KOPT-K1 (cell line): Measurements from ENCODE around the gene TCF20.

Experiments used
- H3K27ac ChIP-seq: fragments of 200-600 bp; sonication (generic); 2 replicates; pipeline ENCODE4 v1.5.1; 2016; ENCODE audit warnings: antibody characterized with exemption, mild to moderate bottlenecking, low read depth, low read length; ENCODE audit not compliant: poor library complexity, severe bottlenecking
- H3K36me3 ChIP-seq: fragments of 200-600 bp; sonication (generic); 2 replicates; pipeline ENCODE4 v1.5.1; 2017; ENCODE audit warnings: antibody characterized with exemption, mild to moderate bottlenecking, low read length, moderate library complexity; ENCODE audit not compliant: insufficient read depth
- H3K9me3 ChIP-seq: fragments of 200-600 bp; sonication (generic); 2 replicates; pipeline ENCODE4 v1.5.1; 2017; ENCODE audit warnings: antibody characterized with exemption, low read length, mild to moderate bottlenecking; ENCODE audit not compliant: insufficient read depth, poor library complexity, severe bottlenecking

TCF20 gene

GRCh38 chr22:42228483-42228882 lies 42.0 kb downstream of the TCF20 start:
- no peak overlapping the region for H3K27ac ChIP-seq
- H3K36me3 ChIP-seq = peaks cover 8% of the 10 kb centered on the region; the same call in 1 of the 2 replicates
- H3K9me3 ChIP-seq = no peaks in the 10 kb centered on the region

GRCh38 chr22:42227435-42227834 lies 43.0 kb downstream of the TCF20 start:
- Histone ChIP-seq H3K9me3 (no peaks in the 10 kb centered on the region), H3K36me3 (peaks cover 8% of the 10 kb centered on the region; the same call in 1 of the 2 replicates)

GRCh38 chr22:42225841-42226240 lies 44.6 kb downstream of the TCF20 start:
- Histone ChIP-seq H3K9me3 (no peaks in the 10 kb centered on the region), H3K27ac (no peak overlapping the region), H3K36me3 (peaks cover 7% of the 10 kb centered on the region; the same call in 1 of the 2 replicates)

More at GRCh38 chr22:42227435-42227834, 43.0 kb downstream of the TCF20 start:
- no peak overlapping the region for H3K27ac ChIP-seq

GRCh38 chr22:42222140-42222539 lies 48.3 kb downstream of the TCF20 start:
- Histone ChIP-seq H3K9me3 (no peaks in the 10 kb centered on the region), H3K27ac (no peak overlapping the region)

More at GRCh38 chr22:42222140-42222539, 48.3 kb downstream of the TCF20 start:
- H3K36me3 ChIP-seq = peaks cover 5% of the 10 kb centered on the region; the same call in 1 of the 2 replicates
